Muscle layer of colon (tissue), 2 donors: Measurements from ENCODE around the gene CALR3.

ENCODE experiments used
- H3K27ac ChIP-seq: one replicate; pipeline ENCODE4 v1.7.0; 2013; ENCODE audit warnings: low read depth, mild to moderate bottlenecking, low read length, moderate library complexity
- H3K27me3 ChIP-seq, 2 donors: one replicate each; pipeline ENCODE4 v1.7.0; 2013; ENCODE audit warnings: low read length in 2 of 2, mild to moderate bottlenecking in 2 of 2; ENCODE audit not compliant: insufficient read depth in 2 of 2, control insufficient read depth in 1 of 2
- H3K36me3 ChIP-seq: one replicate; pipeline ENCODE4 v1.7.0; 2013; ENCODE audit warnings: mild to moderate bottlenecking, low read length; ENCODE audit not compliant: insufficient read depth
- H3K4me1 ChIP-seq: one replicate; pipeline ENCODE4 v1.7.0; 2013; ENCODE audit warnings: mild to moderate bottlenecking, low read length; ENCODE audit not compliant: insufficient read depth
- H3K4me3 ChIP-seq, 2 donors: one replicate each; pipeline ENCODE4 v1.7.0; 2013; ENCODE audit warnings: low read length in 2 of 2, low read depth in 1 of 2, mild to moderate bottlenecking in 1 of 2, moderate library complexity in 1 of 2
- H3K9ac ChIP-seq: one replicate; pipeline ENCODE4 v1.7.0; 2013; ENCODE audit warnings: low read length
- H3K9me3 ChIP-seq: one replicate; pipeline ENCODE4 v1.7.0; 2013; ENCODE audit warnings: mild to moderate bottlenecking, low read length
- donor health status: abdominal sarcoma.
- donor health status: Adenocarcinoma of cecum.

Gene CALR3

DNA sequence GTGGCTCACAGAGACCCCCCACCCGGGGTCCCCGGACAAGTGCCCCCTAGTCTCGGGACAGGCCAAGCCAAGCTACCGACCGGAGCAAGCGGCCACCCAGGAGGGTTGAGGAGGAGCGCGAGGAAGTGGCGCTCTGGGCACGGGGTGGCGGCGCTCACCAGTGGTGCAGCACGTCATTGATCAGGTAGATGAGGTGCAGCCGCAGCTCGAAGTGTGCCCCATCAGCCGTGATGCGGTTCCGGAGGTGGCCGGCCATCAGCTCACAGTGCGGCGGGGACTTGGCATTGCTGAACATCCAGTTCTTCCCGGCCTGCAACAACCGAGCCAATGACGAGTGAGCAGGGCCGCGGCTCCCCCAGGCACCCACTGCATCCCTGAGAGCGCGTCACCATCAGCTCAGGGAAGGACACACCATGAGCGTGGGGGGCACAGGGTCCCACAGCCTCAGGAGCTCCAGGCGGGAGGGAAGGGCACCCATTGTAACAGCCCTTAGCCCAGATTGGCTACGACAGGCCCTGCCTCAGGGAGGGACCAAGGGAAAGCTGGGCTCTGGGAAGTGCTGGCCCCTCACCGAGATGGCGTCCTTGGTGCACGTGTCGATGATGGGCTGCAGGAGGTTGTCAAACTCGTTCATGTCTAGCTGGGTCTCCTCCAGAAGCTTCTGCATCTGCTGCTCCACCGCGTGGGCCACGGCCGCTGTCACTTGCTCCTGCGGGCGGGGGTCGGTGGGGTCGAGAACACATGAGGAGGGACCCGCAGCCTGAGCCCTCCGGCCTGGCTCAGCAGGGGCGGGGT, 36.7 kb upstream of the CALR3 start:
- Histone ChIP-seq H3K9ac (no peak overlapping the region), H3K27me3 (no peaks in the 10 kb centered on the region), H3K9me3 (no peaks in the 10 kb centered on the region), H3K27ac (no peak overlapping the region), H3K36me3 (peaks cover 62% of the 10 kb centered on the region), H3K4me3 (no peak overlapping the region), H3K4me1 (no peaks in the 10 kb centered on the region)

DNA sequence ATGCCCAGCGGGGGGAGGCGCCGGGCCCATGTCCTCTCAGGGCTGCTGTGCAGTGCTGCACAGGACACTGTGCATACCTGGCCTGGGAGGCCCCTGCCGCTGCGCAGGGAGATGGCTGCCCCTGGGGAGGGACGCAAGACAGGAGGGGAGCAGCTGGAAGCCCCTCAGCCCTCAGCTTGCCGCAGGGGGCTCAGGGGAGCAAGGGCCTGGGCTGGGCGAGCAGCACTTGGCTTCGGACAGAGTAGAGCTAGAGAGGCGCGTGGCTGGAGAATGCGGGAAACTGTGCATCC, 35.4 kb upstream of the CALR3 start:
- Histone ChIP-seq H3K36me3 (peaks cover 74% of the 10 kb centered on the region), H3K9ac (no peak overlapping the region), H3K4me3 (no peak overlapping the region), H3K9me3 (no peaks in the 10 kb centered on the region), H3K4me1 (no peaks in the 10 kb centered on the region), H3K27me3 (no peaks in the 10 kb centered on the region), H3K27ac (no peak overlapping the region)

GRCh38 chr19:16530540-16531379, 34.8 kb upstream of the CALR3 start:
- H3K4me3 ChIP-seq: no peak overlapping the region
- H3K4me1 ChIP-seq: no peaks in the 10 kb centered on the region
- H3K36me3 ChIP-seq: peaks cover 79% of the 10 kb centered on the region
- no peak overlapping the region for H3K27ac ChIP-seq
- no peak overlapping the region for H3K9ac ChIP-seq
- H3K9me3 ChIP-seq: no peaks in the 10 kb centered on the region
- H3K27me3 ChIP-seq: no peaks in the 10 kb centered on the region

- no peak overlapping the region for H3K4me3 ChIP-seq
- peaks cover 81% of the 10 kb centered on the region for H3K36me3 ChIP-seq
- no peaks in the 10 kb centered on the region for H3K27me3 ChIP-seq
- no peak overlapping the region for H3K9ac ChIP-seq
- no peak overlapping the region for H3K27ac ChIP-seq
- no peaks in the 10 kb centered on the region for H3K9me3 ChIP-seq
- no peaks in the 10 kb centered on the region for H3K4me1 ChIP-seq
Observed at GRCh38 chr19:16529466-16530144, 33.6 kb upstream of the CALR3 start.

GRCh38 chr19:16527971-16528521, 32.1 kb upstream of the CALR3 start:
- Histone ChIP-seq H3K4me1 (no peaks in the 10 kb centered on the region), H3K36me3 (peaks cover 83% of the 10 kb centered on the region), H3K4me3 (no peak overlapping the region), H3K9me3 (no peaks in the 10 kb centered on the region), H3K9ac (no peak overlapping the region), H3K27ac (no peak overlapping the region), H3K27me3 (no peaks in the 10 kb centered on the region)

DNA sequence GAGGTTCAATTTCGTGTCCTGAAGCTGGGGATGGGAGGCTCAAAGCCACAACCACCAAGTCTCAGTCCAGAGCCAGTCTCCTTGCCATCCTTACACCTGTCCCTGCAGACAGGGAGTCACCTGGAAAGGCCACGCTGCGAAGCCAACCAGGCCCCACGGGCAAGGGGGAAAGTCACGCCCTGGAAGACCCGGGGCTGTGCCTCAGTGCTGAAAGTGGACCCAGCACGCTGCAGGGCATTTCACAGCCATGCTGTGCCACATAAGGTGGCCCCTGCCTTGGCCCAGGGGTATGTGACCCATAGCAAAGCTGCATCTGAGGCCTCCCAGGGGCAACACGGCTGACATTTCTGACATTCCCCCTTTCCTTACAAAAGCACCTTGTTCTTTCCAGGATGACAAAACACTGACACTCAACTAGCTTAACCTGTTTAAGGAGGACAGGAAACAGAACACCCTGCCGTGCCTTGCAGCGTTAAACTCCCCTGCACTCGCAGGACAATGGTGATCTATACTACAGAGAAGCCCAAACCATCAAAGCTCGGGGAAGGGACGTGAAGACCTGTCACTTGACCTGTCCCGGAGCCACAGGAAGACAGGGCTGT, 31.5 kb upstream of the CALR3 start:
- H3K9ac ChIP-seq: no peak overlapping the region
- H3K27me3 ChIP-seq: no peaks in the 10 kb centered on the region
- H3K4me1 ChIP-seq: no peaks in the 10 kb centered on the region
- no peak overlapping the region for H3K4me3 ChIP-seq
- H3K27ac ChIP-seq: no peak overlapping the region
- H3K36me3 ChIP-seq: peaks cover 83% of the 10 kb centered on the region
- H3K9me3 ChIP-seq: no peaks in the 10 kb centered on the region

DNA sequence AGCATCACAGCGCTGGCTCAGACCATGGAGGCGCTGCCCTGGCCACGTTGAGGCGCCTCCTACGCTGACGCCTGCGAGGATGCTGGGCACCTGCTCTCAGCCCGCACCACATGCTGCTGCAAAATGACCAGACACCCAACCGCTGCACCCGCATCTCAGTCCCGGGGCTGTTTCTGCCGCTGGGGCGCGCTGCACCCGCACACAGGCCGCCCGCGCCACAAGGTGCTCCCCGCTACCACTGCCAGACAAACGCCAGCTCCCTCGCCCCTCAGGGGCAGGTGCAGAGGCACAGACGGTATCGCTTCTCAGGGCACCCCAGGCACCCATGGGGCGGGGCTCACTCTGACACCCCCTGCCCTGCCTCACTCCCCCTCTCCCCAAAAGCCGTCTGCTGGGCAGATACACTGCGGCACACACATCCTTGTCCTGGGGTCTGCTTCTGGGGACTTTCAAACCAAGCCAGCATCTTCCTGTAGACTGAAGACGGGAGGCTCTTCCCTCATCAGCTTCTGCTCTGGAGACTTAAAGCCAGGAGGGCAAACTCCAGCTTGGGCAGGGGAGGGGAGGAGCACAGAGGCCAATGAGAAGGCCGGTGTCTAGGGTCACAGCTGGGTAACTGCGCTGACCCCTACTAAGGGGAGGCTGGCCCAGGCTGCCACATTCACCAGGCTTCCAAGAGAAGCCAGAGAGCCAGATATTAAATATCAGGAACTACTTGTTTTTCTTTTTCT, 29.9 kb upstream of the CALR3 start:
- peaks cover 79% of the 10 kb centered on the region for H3K36me3 ChIP-seq
- H3K27ac ChIP-seq: no peak overlapping the region

GRCh38 chr19:16524991-16525734, 29.2 kb upstream of the CALR3 start:
- Histone ChIP-seq H3K4me3 (no peak overlapping the region), H3K27me3 (no peaks in the 10 kb centered on the region), H3K9me3 (no peaks in the 10 kb centered on the region), H3K9ac (no peak overlapping the region), H3K4me1 (no peaks in the 10 kb centered on the region), H3K27ac (no peak overlapping the region), H3K36me3 (peaks cover 79% of the 10 kb centered on the region)

More for the DNA sequence above, 29.9 kb upstream of the CALR3 start:
- no peaks in the 10 kb centered on the region for H3K9me3 ChIP-seq
- H3K4me1 ChIP-seq: no peaks in the 10 kb centered on the region
- no peak overlapping the region for H3K9ac ChIP-seq
- no peaks in the 10 kb centered on the region for H3K27me3 ChIP-seq
- H3K4me3 ChIP-seq: no peak overlapping the region

- no peak overlapping the region for H3K27ac ChIP-seq
- no peak overlapping the region for H3K9ac ChIP-seq
- no peaks in the 10 kb centered on the region for H3K27me3 ChIP-seq
- H3K36me3 ChIP-seq: peaks cover 74% of the 10 kb centered on the region
- H3K9me3 ChIP-seq: no peaks in the 10 kb centered on the region
- H3K4me3 ChIP-seq: no peak overlapping the region
- no peaks in the 10 kb centered on the region for H3K4me1 ChIP-seq
Observed at GRCh38 chr19:16522559-16523377, 26.8 kb upstream of the CALR3 start.
